Upper lobe of left lung (tissue), 6 donors: ENCODE measurements around the gene SLC35F3. TPM values are rescaled to one million over a fixed set of nuclear protein-coding genes. Genes with fewer than 3 reads are reported as not detected.

Experiments used
- ATAC-seq, 2 donors: fragments of 200-7000 bp; cut with Tn5 transposase; one replicate each; pipeline ENCODE4 v1.9.1; 2022; ENCODE audit warnings: mild to moderate bottlenecking in 2 of 2, moderate library complexity in 2 of 2; ENCODE audit not compliant: low FRiP score in 2 of 2
- DNase-seq, 2 donors: peaks; one replicate each; pipeline ENCODE4 v3.0.0-alpha.2; 2019 to 2020
- H3K27ac ChIP-seq, 4 donors: fragments of 200-600 bp; sonication (generic); one replicate each; pipeline ENCODE4 v1.5.1; 2016 to 2019
- H3K27me3 ChIP-seq, 4 donors: fragments of 200-600 bp; sonication (generic); one replicate each; pipeline ENCODE4 v1.5.1; 2017 to 2019
- H3K36me3 ChIP-seq, 4 donors: fragments of 200-600 bp; sonication (generic); one replicate each; pipeline ENCODE4 v1.5.1; 2016 to 2019
- H3K4me1 ChIP-seq, 4 donors: fragments of 200-600 bp; sonication (generic); one replicate each; pipeline ENCODE4 v1.5.1; 2018 to 2019
- H3K4me3 ChIP-seq, 4 donors: fragments of 200-600 bp; sonication (generic); one replicate each; pipeline ENCODE4 v1.5.1; 2017 to 2019; ENCODE audit warnings: mild to moderate bottlenecking in 2 of 4, moderate library complexity in 1 of 4
- H3K9me3 ChIP-seq, 4 donors: fragments of 200-600 bp; sonication (generic); one replicate each; pipeline ENCODE4 v1.5.1; 2018 to 2019
- EP300 ChIP-seq, 4 donors: sonication (generic); formaldehyde crosslinking; IDR thresholded peaks; one replicate each; pipeline ENCODE4 v1.5.1; 2017; ENCODE audit warnings: antibody characterized with exemption in 4 of 4, control low read depth in 2 of 4
- POLR2A ChIP-seq, 4 donors: fragments of 450-650 bp; IDR thresholded peaks; one replicate each; pipeline ENCODE4 v1.5.1; 2016 to 2017; ENCODE audit warnings: antibody characterized with exemption in 4 of 4, mild to moderate bottlenecking in 2 of 4
- POLR2AphosphoS5 ChIP-seq, 2 donors: sonication (generic); formaldehyde crosslinking; IDR thresholded peaks; one replicate each; pipeline ENCODE4 v1.5.1; 2017; ENCODE audit warnings: antibody characterized with exemption in 2 of 2
- WGBS, 2 donors: methylation state at CpG; one replicate each; pipeline ENCODE4 v1.1.5; 2017 to 2018; 5-methylcytosine and 5-hydroxymethylcytosine counted together
- total RNA-seq, 6 donors: library from RNA; depleted of rRNA in 4 of 6; stranded (reverse); fragments of >200 nt in 4 of 6; gene quantifications; one replicate each; pipeline versions ENCODE4 v1.1.0 to v1.2.1, GENCODE V29; 2016 to 2021
- TF ChIP-seq, protein P1 (sequence below), 6 experiments: fragments of 450-650 bp in 4 of 6; fragments of 200-600 bp in 2 of 6; sonication (generic) in 2 of 6; IDR thresholded peaks; one replicate each; pipeline ENCODE4 v1.5.1; 2016 to 2019; ENCODE audit warnings: antibody characterized with exemption in 6 of 6
- donor health status: DM: no; HTN: no; CAD: no; lungs with moderate emphysema.
- donor health status: DM: no; HTN: yes; CAD: no; lungs with severe emphysema.

SLC35F3 gene
- total RNA-seq, 6 donors from 2014 or later = 0.30 to 1.7 (median 0.40) TPM; not detected in 1

DNA sequence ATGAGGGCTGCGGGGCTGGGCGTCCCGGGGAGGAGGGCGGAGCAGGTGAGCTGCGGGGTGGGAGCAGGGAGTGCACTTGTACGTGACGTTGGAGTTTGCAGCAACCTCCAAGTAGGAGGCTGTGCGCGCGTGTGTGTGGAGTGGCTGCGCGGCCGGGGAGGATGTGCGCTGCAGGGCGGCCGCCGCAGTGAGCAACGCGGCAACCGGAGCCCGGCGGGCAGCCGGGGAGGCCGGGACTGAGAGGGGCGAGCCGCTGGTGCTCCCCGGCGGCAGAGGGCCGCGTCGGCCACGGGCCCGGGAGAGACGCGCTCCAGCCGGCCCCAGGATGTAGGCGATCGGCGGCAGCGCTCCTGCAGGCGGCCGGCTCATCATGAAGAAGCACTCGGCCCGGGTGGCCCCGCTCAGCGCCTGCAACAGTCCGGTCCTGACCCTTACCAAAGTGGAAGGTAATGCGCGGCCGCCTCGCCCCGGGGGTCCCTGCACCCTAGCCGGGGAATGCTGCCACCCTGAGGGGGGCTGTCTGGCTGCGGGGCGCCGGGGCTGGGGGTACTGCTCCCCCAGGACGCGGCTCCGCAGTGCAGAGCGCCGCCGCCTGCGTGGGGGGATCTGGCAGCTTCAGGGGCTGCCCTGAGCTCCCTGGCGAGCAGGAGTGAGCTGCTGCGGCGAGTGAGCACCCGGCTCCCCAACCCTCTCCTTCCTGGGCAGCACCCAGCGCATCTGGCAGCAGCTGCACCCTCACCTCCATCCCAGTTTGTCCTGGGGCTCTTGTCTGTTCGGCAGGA lies 309.8 kb downstream of the SLC35F3 start:
- DNase-seq (peak; percentile 64 to 89), ATAC-seq (peak; percentile 83 to 85)
- Histone ChIP-seq H3K4me1 (peaks cover 11 to 23% (median 15%) of the 10 kb centered on the region in 4 donors), H3K27me3 (peaks cover 0 to 8% (median 2%) of the 10 kb centered on the region in 4 donors), H3K4me3 (peak overlapping the region in 3 of 4 donors; percentile 41 to 58 (median 53)), H3K36me3 (no peaks in the 10 kb centered on the region), H3K27ac (no peak overlapping the region), H3K9me3 (no peaks in the 10 kb centered on the region)
- 1 to 2% methylated on average over 27 to 37 of the region's 69 CpGs for WGBS, 2 donors
- TF ChIP-seq POLR2AphosphoS5 (IDR thresholded peaks at IDR 0.05) (no peak), EP300 (IDR thresholded peaks at IDR 0.05) (no peak), POLR2A (IDR thresholded peaks at IDR 0.05) (no peak)
- TF ChIP-seq, protein P1, sequence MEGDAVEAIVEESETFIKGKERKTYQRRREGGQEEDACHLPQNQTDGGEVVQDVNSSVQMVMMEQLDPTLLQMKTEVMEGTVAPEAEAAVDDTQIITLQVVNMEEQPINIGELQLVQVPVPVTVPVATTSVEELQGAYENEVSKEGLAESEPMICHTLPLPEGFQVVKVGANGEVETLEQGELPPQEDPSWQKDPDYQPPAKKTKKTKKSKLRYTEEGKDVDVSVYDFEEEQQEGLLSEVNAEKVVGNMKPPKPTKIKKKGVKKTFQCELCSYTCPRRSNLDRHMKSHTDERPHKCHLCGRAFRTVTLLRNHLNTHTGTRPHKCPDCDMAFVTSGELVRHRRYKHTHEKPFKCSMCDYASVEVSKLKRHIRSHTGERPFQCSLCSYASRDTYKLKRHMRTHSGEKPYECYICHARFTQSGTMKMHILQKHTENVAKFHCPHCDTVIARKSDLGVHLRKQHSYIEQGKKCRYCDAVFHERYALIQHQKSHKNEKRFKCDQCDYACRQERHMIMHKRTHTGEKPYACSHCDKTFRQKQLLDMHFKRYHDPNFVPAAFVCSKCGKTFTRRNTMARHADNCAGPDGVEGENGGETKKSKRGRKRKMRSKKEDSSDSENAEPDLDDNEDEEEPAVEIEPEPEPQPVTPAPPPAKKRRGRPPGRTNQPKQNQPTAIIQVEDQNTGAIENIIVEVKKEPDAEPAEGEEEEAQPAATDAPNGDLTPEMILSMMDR (IDR thresholded peaks at IDR 0.05) = no peak

DNA sequence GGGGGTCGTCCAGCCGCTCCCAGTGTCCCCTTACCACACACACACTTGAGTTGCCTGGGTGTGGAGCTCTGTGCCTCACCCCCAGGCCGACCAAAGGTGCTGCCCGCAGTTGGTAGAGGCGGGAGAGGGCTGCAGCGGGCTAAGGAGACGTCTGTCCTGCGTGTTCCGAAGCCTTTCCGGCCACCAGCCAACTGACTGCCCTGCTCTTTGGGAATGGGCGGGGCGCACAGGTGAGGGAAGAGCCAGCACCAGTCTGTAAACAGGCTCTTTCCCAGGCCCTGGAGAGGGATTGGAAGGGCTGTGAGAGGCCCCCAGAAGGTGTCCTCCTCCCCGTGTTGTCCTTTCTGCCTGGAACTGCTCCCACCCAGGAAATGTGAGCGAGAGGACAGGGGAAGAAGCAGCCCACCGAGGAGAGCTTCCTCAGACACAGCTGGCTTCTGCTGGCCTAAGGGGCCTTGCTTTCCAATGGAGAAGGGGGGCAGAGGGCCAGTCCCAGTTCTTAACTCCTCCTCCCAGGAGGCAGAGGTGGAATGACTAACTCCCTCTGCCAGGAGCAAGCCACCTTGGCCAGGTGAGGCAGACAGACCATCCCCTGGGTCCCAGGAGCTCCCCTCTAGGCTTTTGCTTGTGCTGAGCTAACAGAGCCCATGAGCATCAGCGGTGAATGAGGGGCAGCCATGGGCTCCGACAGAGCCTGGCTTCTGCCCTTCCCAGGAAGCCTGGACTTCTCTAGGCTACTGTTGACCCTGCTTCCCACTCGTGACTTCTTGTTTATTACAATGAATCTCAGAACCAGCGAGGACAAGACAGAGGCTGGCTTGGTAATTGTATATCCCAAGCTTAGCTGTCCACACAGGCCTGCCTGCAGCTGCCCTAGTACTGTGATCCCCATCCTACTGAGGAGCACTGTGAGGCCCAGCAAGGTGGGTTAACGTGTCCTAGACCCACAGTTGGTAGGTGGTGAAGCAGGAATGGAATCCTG lies 310.7 kb downstream of the SLC35F3 start:
- Histone ChIP-seq H3K9me3 (no peaks in the 10 kb centered on the region), H3K4me3 (peak overlapping the region in 3 of 4 donors; percentile 41 to 58 (median 53)), H3K36me3 (no peaks in the 10 kb centered on the region), H3K4me1 (peaks cover 11 to 23% (median 15%) of the 10 kb centered on the region in 4 donors), H3K27me3 (peaks cover 0 to 8% (median 2%) of the 10 kb centered on the region in 4 donors), H3K27ac (no peak overlapping the region)
- TF ChIP-seq POLR2A (IDR thresholded peaks at IDR 0.05) (no peak), EP300 (IDR thresholded peaks at IDR 0.05) (no peak), POLR2AphosphoS5 (IDR thresholded peaks at IDR 0.05) (no peak)
- TF ChIP-seq, protein P1 (IDR thresholded peaks at IDR 0.05) = no peak
- ATAC-seq = peak; percentile 18 to 53
- 53 to 59% methylated on average over 3 to 20 of the region's 20 CpGs for WGBS, 2 donors
- peak in 1 of 2 donors; percentile 68 for DNase-seq

DNA sequence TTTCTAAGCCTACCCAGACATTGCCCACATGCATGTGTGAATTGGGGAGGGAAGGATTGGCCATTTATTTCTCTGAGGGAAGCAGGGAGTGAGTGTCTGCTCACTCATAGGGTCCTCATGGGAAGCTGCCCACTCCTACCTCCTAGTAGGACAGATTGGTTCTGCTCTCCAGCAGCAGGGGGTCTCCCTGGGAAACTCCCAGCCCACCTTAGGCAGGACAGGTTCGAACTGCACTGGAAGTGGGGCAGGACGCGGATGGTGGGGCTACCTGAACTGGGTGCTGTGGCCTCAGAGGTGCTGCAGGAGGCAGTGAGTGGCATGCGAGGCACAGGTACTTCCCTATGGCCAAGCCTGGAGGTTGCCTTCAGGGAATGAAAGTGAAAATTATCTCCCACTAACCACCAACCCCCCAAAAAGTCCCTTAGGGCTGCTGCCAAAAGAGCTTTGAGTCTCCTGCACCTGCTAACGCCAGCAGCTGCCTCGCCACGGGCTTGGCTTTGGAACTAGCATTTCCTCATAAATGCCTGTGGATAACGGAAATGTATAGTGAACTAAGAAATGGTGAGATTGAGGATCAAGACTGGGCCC lies 311.7 kb downstream of the SLC35F3 start:
- peaks cover 0 to 8% (median 2%) of the 10 kb centered on the region in 4 donors for H3K27me3 ChIP-seq
- no peak overlapping the region for H3K4me3 ChIP-seq
- WGBS, 2 donors = 63 to 75% methylated on average over 4 to 8 of the region's 8 CpGs
- peaks cover 11 to 23% (median 15%) of the 10 kb centered on the region in 4 donors for H3K4me1 ChIP-seq
- no peaks in the 10 kb centered on the region for H3K9me3 ChIP-seq
- DNase-seq = no peak
- no peak overlapping the region for H3K27ac ChIP-seq
- ATAC-seq = no peak
- H3K36me3 ChIP-seq = no peaks in the 10 kb centered on the region
- TF ChIP-seq, protein P1 (IDR thresholded peaks at IDR 0.05) = no peak
- TF ChIP-seq POLR2A (IDR thresholded peaks at IDR 0.05) (no peak), EP300 (IDR thresholded peaks at IDR 0.05) (no peak), POLR2AphosphoS5 (IDR thresholded peaks at IDR 0.05) (no peak)

DNA sequence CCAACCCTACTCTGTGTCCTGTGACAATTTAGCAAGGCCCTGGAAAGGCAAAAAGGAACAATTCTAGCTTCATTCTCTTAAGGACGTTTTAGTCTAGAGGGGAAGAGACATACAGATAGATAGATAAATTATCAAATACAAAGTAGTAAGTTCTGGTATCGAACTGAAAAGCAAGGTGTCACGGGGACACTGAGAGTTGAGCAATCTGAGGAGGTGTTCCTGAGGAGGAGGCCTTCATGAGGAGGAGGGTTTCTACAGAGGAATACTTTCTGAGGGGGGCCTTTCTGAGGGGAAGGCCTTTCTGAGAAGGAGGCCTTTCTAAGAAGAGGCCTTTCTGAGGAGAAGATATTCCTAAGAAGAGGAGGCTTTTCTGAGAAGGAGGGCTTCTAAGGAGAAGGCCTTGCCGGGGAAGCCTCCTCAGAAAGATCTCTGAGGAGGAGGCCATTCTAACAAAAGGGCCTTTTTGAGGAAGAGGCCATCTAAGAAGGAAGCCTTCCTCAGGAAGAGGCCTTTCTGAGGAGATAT lies 312.9 kb downstream of the SLC35F3 start:
- H3K4me3 ChIP-seq = no peak overlapping the region
- DNase-seq (no peak), ATAC-seq (no peak)
- no peaks in the 10 kb centered on the region for H3K9me3 ChIP-seq
- peaks cover 11 to 23% (median 15%) of the 10 kb centered on the region in 4 donors for H3K4me1 ChIP-seq
- WGBS, 2 donors = 60 to 84% methylated on average over 4 of the region's 4 CpGs
- TF ChIP-seq EP300 (IDR thresholded peaks at IDR 0.05) (no peak), POLR2AphosphoS5 (IDR thresholded peaks at IDR 0.05) (no peak), POLR2A (IDR thresholded peaks at IDR 0.05) (no peak)
- TF ChIP-seq, protein P1 (IDR thresholded peaks at IDR 0.05) = no peak
- no peaks in the 10 kb centered on the region for H3K36me3 ChIP-seq
- peaks cover 0 to 8% (median 2%) of the 10 kb centered on the region in 4 donors for H3K27me3 ChIP-seq
- H3K27ac ChIP-seq = no peak overlapping the region
